Muscle layer of colon (tissue), 2 donors: Measurements from ENCODE around the gene COG8.

Experiments
- H3K27ac ChIP-seq: one replicate; pipeline ENCODE4 v1.7.0; 2013; ENCODE audit warnings: low read depth, mild to moderate bottlenecking, low read length, moderate library complexity
- H3K27me3 ChIP-seq, 2 donors: one replicate each; pipeline ENCODE4 v1.7.0; 2013; ENCODE audit warnings: low read length in 2 of 2, mild to moderate bottlenecking in 2 of 2; ENCODE audit not compliant: insufficient read depth in 2 of 2, control insufficient read depth in 1 of 2
- H3K36me3 ChIP-seq: one replicate; pipeline ENCODE4 v1.7.0; 2013; ENCODE audit warnings: mild to moderate bottlenecking, low read length; ENCODE audit not compliant: insufficient read depth
- H3K4me1 ChIP-seq: one replicate; pipeline ENCODE4 v1.7.0; 2013; ENCODE audit warnings: mild to moderate bottlenecking, low read length; ENCODE audit not compliant: insufficient read depth
- H3K4me3 ChIP-seq, 2 donors: one replicate each; pipeline ENCODE4 v1.7.0; 2013; ENCODE audit warnings: low read length in 2 of 2, low read depth in 1 of 2, mild to moderate bottlenecking in 1 of 2, moderate library complexity in 1 of 2
- H3K9ac ChIP-seq: one replicate; pipeline ENCODE4 v1.7.0; 2013; ENCODE audit warnings: low read length
- H3K9me3 ChIP-seq: one replicate; pipeline ENCODE4 v1.7.0; 2013; ENCODE audit warnings: mild to moderate bottlenecking, low read length
- donor health status: abdominal sarcoma.
- donor health status: Adenocarcinoma of cecum.

Gene COG8

GRCh38 chr16:69339289-69340094 lies at the start of gene COG8, which contains the start of gene NIP7:
COG8 (minus strand) TSS chr16:69339564; CDS start chr16:69339552, 12 bp downstream.
NIP7 (plus strand) TSS chr16:69339772; CDS start chr16:69339830, 58 bp downstream.
- Histone ChIP-seq H3K36me3 (peaks cover 37% of the 10 kb centered on the region), H3K4me1 (peaks cover 20% of the 10 kb centered on the region), H3K27me3 (no peaks in the 10 kb centered on the region), H3K4me3 (peak within 1 kb of the TSS; percentile 80 to 84), H3K9ac (peak within 1 kb of the TSS; percentile 69), H3K9me3 (no peaks in the 10 kb centered on the region), H3K27ac (peak within 1 kb of the TSS; percentile 96)

- H3K27me3 ChIP-seq, result no peaks in the 10 kb centered on the region
- no peak overlapping the region for H3K27ac ChIP-seq
- peaks cover 21% of the 10 kb centered on the region for H3K36me3 ChIP-seq
- H3K4me3 ChIP-seq, result no peak overlapping the region
- H3K9me3 ChIP-seq, result no peaks in the 10 kb centered on the region
- peaks cover 14% of the 10 kb centered on the region for H3K4me1 ChIP-seq
- H3K9ac ChIP-seq, result no peak overlapping the region
Measured at GRCh38 chr16:69386596-69386995, 47.2 kb upstream of the COG8 start.

- peak overlapping the region; percentile 85 for H3K27ac ChIP-seq
- H3K9me3 ChIP-seq, result no peaks in the 10 kb centered on the region
- peaks cover 14% of the 10 kb centered on the region for H3K4me1 ChIP-seq
- H3K4me3 ChIP-seq, result peak overlapping the region; percentile 62 to 64
- peak overlapping the region; percentile 81 for H3K9ac ChIP-seq
- H3K27me3 ChIP-seq, result no peaks in the 10 kb centered on the region
- peaks cover 21% of the 10 kb centered on the region for H3K36me3 ChIP-seq
Measured at GRCh38 chr16:69384974-69385373, 45.6 kb upstream of the COG8 start.

- Histone ChIP-seq H3K9me3 (no peaks in the 10 kb centered on the region), H3K27me3 (no peaks in the 10 kb centered on the region), H3K9ac (no peak overlapping the region), H3K27ac (no peak overlapping the region), H3K36me3 (peaks cover 38% of the 10 kb centered on the region), H3K4me3 (no peak overlapping the region), H3K4me1 (peaks cover 14% of the 10 kb centered on the region)
Measured at GRCh38 chr16:69382421-69382820, 43.1 kb upstream of the COG8 start.

GRCh38 chr16:69381231-69381630 lies 41.9 kb upstream of the COG8 start:
- Histone ChIP-seq H3K9me3 (no peaks in the 10 kb centered on the region), H3K9ac (no peak overlapping the region), H3K36me3 (peaks cover 38% of the 10 kb centered on the region), H3K4me1 (peaks cover 14% of the 10 kb centered on the region), H3K27me3 (no peaks in the 10 kb centered on the region), H3K4me3 (no peak overlapping the region), H3K27ac (no peak overlapping the region)

GRCh38 chr16:69378760-69379159 lies 39.4 kb upstream of the COG8 start:
- H3K4me1 ChIP-seq, result peaks cover under 1% of the 10 kb centered on the region
- H3K9ac ChIP-seq, result no peak overlapping the region
- H3K27ac ChIP-seq, result no peak overlapping the region
- no peak overlapping the region for H3K4me3 ChIP-seq
- H3K36me3 ChIP-seq, result peaks cover 33% of the 10 kb centered on the region
- H3K27me3 ChIP-seq, result no peaks in the 10 kb centered on the region
- no peaks in the 10 kb centered on the region for H3K9me3 ChIP-seq

GRCh38 chr16:69378036-69378435 lies 38.7 kb upstream of the COG8 start:
- Histone ChIP-seq H3K9me3 (no peaks in the 10 kb centered on the region), H3K4me3 (no peak overlapping the region), H3K36me3 (peaks cover 35% of the 10 kb centered on the region), H3K27ac (no peak overlapping the region), H3K9ac (no peak overlapping the region), H3K27me3 (no peaks in the 10 kb centered on the region), H3K4me1 (no peaks in the 10 kb centered on the region)

- Histone ChIP-seq H3K27me3 (no peaks in the 10 kb centered on the region), H3K9ac (no peak overlapping the region), H3K4me3 (no peak overlapping the region), H3K27ac (no peak overlapping the region), H3K36me3 (peaks cover 36% of the 10 kb centered on the region), H3K9me3 (no peaks in the 10 kb centered on the region), H3K4me1 (no peaks in the 10 kb centered on the region)
Measured at GRCh38 chr16:69376393-69377059, 37.2 kb upstream of the COG8 start.

- Histone ChIP-seq H3K9ac (no peak overlapping the region), H3K36me3 (peaks cover 52% of the 10 kb centered on the region), H3K4me1 (no peaks in the 10 kb centered on the region), H3K4me3 (no peak overlapping the region), H3K9me3 (no peaks in the 10 kb centered on the region), H3K27ac (no peak overlapping the region), H3K27me3 (no peaks in the 10 kb centered on the region)
Measured at GRCh38 chr16:69373019-69373418, 33.7 kb upstream of the COG8 start.

- Histone ChIP-seq H3K9ac (no peak overlapping the region), H3K9me3 (no peaks in the 10 kb centered on the region), H3K27ac (no peak overlapping the region), H3K36me3 (peaks cover 60% of the 10 kb centered on the region), H3K4me3 (no peak overlapping the region), H3K27me3 (no peaks in the 10 kb centered on the region), H3K4me1 (no peaks in the 10 kb centered on the region)
Measured at GRCh38 chr16:69371564-69371963, 32.2 kb upstream of the COG8 start.

GRCh38 chr16:69368866-69369265 lies 29.5 kb upstream of the COG8 start:
- H3K4me1 ChIP-seq, result no peaks in the 10 kb centered on the region
- H3K9ac ChIP-seq, result no peak overlapping the region
- H3K4me3 ChIP-seq, result no peak overlapping the region
- no peaks in the 10 kb centered on the region for H3K27me3 ChIP-seq
- H3K36me3 ChIP-seq, result peaks cover 80% of the 10 kb centered on the region
- H3K27ac ChIP-seq, result no peak overlapping the region
- no peaks in the 10 kb centered on the region for H3K9me3 ChIP-seq
